ENCODE data around the gene DMWD. TPM values are rescaled to one million over a fixed set of nuclear protein-coding genes. Genes with fewer than 3 reads are reported as not detected.

DMWD gene
- total RNA-seq, 5 donors from 2014 or later (not counting 1 experiment from before 2014, with no cell fraction given), result 28.4 to 53.3 (median 44.6) TPM

DNA sequence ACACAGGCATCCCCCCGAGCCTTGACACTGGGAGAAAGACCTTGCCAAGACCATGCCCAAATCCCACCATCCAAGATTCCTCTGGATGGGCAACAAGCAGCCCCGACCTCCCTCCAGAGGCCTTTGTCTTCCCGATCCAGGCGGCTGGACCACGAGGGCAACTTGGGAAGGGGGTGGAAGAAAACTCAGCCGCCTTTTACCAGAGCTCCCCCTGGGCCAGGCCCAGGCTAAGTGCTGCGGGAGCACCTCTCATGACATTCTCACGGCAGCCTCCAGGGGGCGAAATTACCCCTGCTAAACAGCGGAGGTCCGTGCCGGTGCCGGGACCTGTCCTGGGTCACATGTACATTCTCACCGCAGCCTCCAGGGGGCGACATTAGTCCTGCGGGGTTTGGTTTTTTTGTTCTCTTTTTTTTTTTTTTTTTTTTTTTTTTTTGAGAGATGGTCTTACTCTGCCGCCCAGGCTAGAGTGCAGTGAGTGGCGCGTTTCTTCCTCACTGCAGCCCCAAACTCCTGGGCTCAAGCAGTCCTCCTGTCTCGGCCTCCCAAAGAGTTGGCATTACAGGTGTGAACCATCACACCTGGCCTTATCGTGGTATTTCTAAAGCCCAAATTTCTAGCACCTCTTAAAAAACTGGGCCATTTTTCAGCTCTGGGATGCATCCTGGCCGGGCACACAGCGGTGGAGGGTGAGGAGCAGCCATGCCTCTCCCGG lies 24.5 kb upstream of the DMWD start:
- no peaks in the 10 kb centered on the region for H3K9me3 ChIP-seq
- Mint-ChIP-seq H3K27me3 (peaks cover 3 to 8% of the 10 kb centered on the region in 2 donors), H3K4me3 (no peak overlapping the region), H3K9me3 (no peaks in the 10 kb centered on the region), H3K36me3 (peaks cover 9% of the 10 kb centered on the region), H3K4me1 (peaks cover 0 to 3% (median 2%) of the 10 kb centered on the region in 3 donors), H3K27ac (no peak overlapping the region)
- peak; percentile 96 to 97 (median 97) for ATAC-seq (replicated peaks in 1 of 4)
- DNase-seq, result peak; percentile 86 to 98 (median 94)
- H3K27ac ChIP-seq (ENCODE audit: low read length), result no peak overlapping the region
- ChIA-PET CTCF (interaction anchor here (0.6 to 1.4 kb wide), 9 partner anchors 18 to 283 kb away, joined by 3 to 8 read pairs (median 4); partner anchors contain the start of genes MYPOP (in 1 of the 2) and SIX5 (in 1 of the 2)), POLR2A (no interaction called here)
- peaks cover 11 to 12% of the 10 kb centered on the region in 2 donors for H3K36me3 ChIP-seq (ENCODE audit: control insufficient read depth in 2 of 2, extremely low read depth in 1 of 2, insufficient read depth in 1 of 2, low read length in 1 of 2)
- H3K4me3 ChIP-seq (ENCODE audit: control insufficient read depth in 1 of 2, extremely low read depth in 1 of 2, low read length in 1 of 2), result no peak overlapping the region
- peaks cover 3 to 27% of the 10 kb centered on the region in 2 experiments for H3K4me1 ChIP-seq (ENCODE audit: control insufficient read depth in 1 of 2, extremely low read depth in 1 of 2, insufficient read depth in 2 of 2, low read length in 2 of 2)
- 20% methylated on average over 17 of the region's 24 CpGs for WGBS (ENCODE audit: insufficient coverage)
- H3K27me3 ChIP-seq (replicated peaks in 1 of 2; ENCODE audit: control insufficient read depth in 2 of 2, extremely low read depth in 1 of 2, insufficient read depth in 2 of 2, low read length in 1 of 2), result peaks cover 0 to 19% of the 10 kb centered on the region in 2 experiments

DNA sequence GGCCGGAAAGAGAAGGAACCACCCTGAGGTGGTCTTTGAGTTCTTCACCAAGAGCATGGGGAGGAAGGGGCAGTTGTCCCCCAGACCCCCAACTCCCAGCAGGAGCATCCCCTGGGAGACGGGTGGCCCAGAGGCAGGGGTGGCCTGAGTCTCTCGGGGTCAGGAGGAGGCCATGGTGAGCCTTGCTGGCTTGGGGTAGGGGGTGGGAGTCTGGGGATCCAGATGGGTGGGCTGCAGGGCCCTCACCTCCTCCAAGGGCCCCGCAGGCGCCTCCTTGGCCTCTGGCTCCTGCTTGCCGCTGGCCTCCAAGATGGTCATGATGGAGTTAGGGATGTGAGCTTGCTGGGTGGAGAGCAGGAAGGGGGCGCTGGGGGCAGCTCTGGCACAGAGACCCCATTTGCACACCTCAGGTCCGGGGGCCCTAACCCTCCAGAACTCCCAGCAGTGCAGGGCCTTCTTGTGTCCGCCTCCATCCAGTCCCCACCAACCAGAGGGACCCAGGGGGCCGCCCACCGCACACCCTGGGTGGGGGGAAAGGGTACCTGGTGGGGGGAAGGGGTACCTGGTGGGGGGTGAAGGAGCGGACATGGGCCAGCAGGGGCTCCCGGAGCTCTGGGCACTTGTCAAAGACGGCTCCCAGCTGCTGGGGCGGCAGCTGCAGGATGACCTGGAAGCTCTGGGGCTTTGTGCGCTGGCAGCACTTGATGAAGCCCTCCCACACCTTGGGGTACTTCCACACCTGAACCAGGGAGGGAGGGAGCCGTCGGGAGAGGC lies 23.8 kb upstream of the DMWD start:
- WGBS (ENCODE audit: insufficient coverage), result 92% methylated on average over 4 of the region's 18 CpGs
- Mint-ChIP-seq H3K36me3 (peaks cover 9% of the 10 kb centered on the region), H3K4me1 (peaks cover 0 to 3% (median 2%) of the 10 kb centered on the region in 3 donors), H3K4me3 (peak overlapping the region in 1 of 3 donors; percentile 53), H3K9me3 (no peaks in the 10 kb centered on the region), H3K27ac (no peak overlapping the region), H3K27me3 (peaks cover 4 to 8% of the 10 kb centered on the region in 2 donors)
- H3K4me1 ChIP-seq (ENCODE audit: control insufficient read depth in 1 of 2, extremely low read depth in 1 of 2, insufficient read depth in 2 of 2, low read length in 2 of 2), result peaks cover 3 to 27% of the 10 kb centered on the region in 2 experiments
- H3K4me3 ChIP-seq (ENCODE audit: control insufficient read depth in 1 of 2, extremely low read depth in 1 of 2, low read length in 1 of 2), result no peak overlapping the region
- ChIA-PET CTCF (interaction anchor here (0.6 to 1.4 kb wide), 9 partner anchors 17 to 283 kb away, joined by 3 to 8 read pairs (median 4); partner anchors contain the start of genes MYPOP (in 1 of the 2) and SIX5 (in 1 of the 2)), POLR2A (no interaction called here)
- DNase-seq (no peak), ATAC-seq (replicated peaks in 1 of 4) (no peak)
- H3K9me3 ChIP-seq, result no peaks in the 10 kb centered on the region
- H3K36me3 ChIP-seq (ENCODE audit: control insufficient read depth in 2 of 2, extremely low read depth in 1 of 2, insufficient read depth in 1 of 2, low read length in 1 of 2), result peaks cover 9% of the 10 kb centered on the region in 2 donors
- no peak overlapping the region for H3K27ac ChIP-seq (ENCODE audit: low read length)
- H3K27me3 ChIP-seq (replicated peaks in 1 of 2; ENCODE audit: control insufficient read depth in 2 of 2, extremely low read depth in 1 of 2, insufficient read depth in 2 of 2, low read length in 1 of 2), result peaks cover 0 to 22% of the 10 kb centered on the region in 2 experiments

DNA sequence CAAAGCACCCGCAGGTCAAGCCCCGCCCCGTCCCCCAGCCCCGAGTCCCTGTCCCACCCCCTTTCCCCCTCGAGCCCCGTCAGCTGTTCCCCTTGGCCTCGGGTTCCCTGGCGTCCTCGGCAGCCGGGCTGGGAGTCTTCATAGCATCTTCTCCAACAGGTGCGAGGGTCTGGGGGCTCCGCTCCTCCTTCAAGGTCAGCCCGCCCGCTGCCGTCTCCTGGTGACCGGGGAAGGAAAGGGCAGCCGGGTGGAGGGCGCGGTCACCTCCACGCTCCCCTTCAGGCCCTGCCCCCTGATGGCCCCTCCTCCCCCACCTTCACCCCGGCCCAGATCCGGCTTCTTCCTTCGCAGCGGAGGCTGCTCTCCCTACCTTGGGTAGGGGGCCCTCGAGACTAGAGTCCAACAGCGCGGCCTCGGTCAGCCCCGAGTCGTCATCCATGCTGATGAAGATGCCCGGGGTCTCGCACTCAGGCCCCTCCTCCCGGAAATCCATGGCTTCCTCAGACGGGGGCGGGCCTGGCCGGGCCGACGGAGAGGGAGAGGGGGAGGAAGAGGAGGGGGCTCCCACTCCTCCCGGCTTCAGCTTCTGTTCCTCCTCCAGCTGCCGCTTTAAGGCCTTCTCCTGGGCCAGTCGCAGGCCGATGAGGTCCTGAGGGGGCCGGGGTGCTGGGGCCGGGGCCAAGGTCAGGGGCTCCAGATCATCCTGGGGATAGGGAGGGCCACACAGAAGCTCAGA lies 23.0 kb upstream of the DMWD start:
- CTCF ChIA-PET, result no interaction called here

DNA sequence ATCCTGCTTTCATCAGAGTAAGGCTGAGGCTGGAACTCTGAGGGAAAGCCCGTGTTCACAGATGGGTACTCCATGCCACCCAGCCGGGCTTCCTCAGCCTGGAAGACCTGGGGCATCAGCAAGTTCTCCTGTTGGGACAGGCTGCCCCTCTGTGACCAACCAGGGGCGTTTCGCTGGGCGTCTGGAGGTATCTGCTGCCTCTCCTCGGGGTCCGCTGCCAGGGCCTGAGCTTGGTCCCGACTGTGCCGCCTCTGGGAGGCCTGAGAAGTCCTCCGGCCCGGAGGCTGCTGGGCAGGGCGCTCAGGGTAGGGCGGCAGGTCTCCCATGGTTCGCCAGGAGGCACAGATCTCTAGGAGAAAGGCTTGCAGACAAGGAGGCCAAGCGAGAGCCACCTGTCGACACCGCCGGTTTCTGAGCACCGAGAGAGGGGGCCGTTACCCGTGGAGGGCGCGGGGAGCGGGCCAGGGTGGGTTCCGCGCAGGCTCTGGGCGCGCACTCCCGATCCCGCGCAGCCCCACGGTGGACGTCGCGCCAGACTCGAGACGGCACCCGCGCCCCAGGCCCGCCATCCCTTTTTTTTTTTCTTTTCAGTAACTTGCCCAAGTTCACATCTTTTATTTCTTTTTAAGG lies 22.3 kb upstream of the DMWD start, which contains the start of gene RSPH6A:
Gene RSPH6A (minus strand): TSS at position 458 of the 630 bp plus-strand sequence. CDS start 132 bp downstream, at position 326.
- H3K27me3 ChIP-seq (replicated peaks in 1 of 2; ENCODE audit: control insufficient read depth in 2 of 2, extremely low read depth in 1 of 2, insufficient read depth in 2 of 2, low read length in 1 of 2), result peaks cover 0 to 31% of the 10 kb centered on the region in 2 experiments
- POLR2A ChIA-PET, result interaction anchor here in 1 of 2 donors (0.6 kb wide), 1 partner anchor 21 kb away, joined by 6 read pairs; no protein-coding TSS in a partner anchor
- WGBS (ENCODE audit: insufficient coverage), result 52% methylated on average over 33 of the region's 40 CpGs
- CTCF ChIA-PET, result no interaction called here
- H3K4me3 ChIP-seq (ENCODE audit: control insufficient read depth in 1 of 2, extremely low read depth in 1 of 2, low read length in 1 of 2), result peak within 1 kb of the TSS in 1 of 2 donors; percentile 23
- no peaks in the 10 kb centered on the region for H3K9me3 ChIP-seq
- DNase-seq (no peak), ATAC-seq (replicated peaks in 1 of 4) (no peak)
- H3K4me1 Mint-ChIP-seq, result peaks cover 0 to 3% (median 2%) of the 10 kb centered on the region in 3 donors
- H3K36me3 ChIP-seq (ENCODE audit: control insufficient read depth in 2 of 2, extremely low read depth in 1 of 2, insufficient read depth in 1 of 2, low read length in 1 of 2), result peaks cover 3 to 7% of the 10 kb centered on the region in 2 donors
- no peaks in the 10 kb centered on the region for H3K9me3 Mint-ChIP-seq
- peaks cover under 1% of the 10 kb centered on the region for H3K36me3 Mint-ChIP-seq
- H3K4me3 Mint-ChIP-seq, result peak within 1 kb of the TSS in 2 of 3 donors; percentile 21 to 53
- H3K27ac Mint-ChIP-seq, result no peak within 1 kb of the TSS
- no peak within 1 kb of the TSS for H3K27ac ChIP-seq (ENCODE audit: low read length)
- H3K27me3 Mint-ChIP-seq, result peaks cover 4 to 12% of the 10 kb centered on the region in 2 donors
- peaks cover 3 to 27% of the 10 kb centered on the region in 2 experiments for H3K4me1 ChIP-seq (ENCODE audit: control insufficient read depth in 1 of 2, extremely low read depth in 1 of 2, insufficient read depth in 2 of 2, low read length in 2 of 2)

More for the DNA sequence above, 23.0 kb upstream of the DMWD start:
- Mint-ChIP-seq H3K4me3 (peak overlapping the region in 2 of 3 donors; percentile 21 to 53), H3K27ac (no peak overlapping the region), H3K9me3 (no peaks in the 10 kb centered on the region), H3K36me3 (peaks cover 5% of the 10 kb centered on the region), H3K27me3 (peaks cover 4 to 8% of the 10 kb centered on the region in 2 donors), H3K4me1 (peaks cover 0 to 3% (median 2%) of the 10 kb centered on the region in 3 donors)
- DNase-seq (peak in 1 of 35 experiments; percentile 9), ATAC-seq (replicated peaks in 1 of 4) (no peak)
- WGBS (ENCODE audit: insufficient coverage), result 35% methylated on average over 21 of the region's 44 CpGs
- no peaks in the 10 kb centered on the region for H3K9me3 ChIP-seq
- peaks cover 3 to 9% of the 10 kb centered on the region in 2 donors for H3K36me3 ChIP-seq (ENCODE audit: control insufficient read depth in 2 of 2, extremely low read depth in 1 of 2, insufficient read depth in 1 of 2, low read length in 1 of 2)
- H3K4me1 ChIP-seq (ENCODE audit: control insufficient read depth in 1 of 2, extremely low read depth in 1 of 2, insufficient read depth in 2 of 2, low read length in 2 of 2), result peaks cover 3 to 27% of the 10 kb centered on the region in 2 experiments
- POLR2A ChIA-PET, result no interaction called here
- H3K27me3 ChIP-seq (replicated peaks in 1 of 2; ENCODE audit: control insufficient read depth in 2 of 2, extremely low read depth in 1 of 2, insufficient read depth in 2 of 2, low read length in 1 of 2), result peaks cover 0 to 26% of the 10 kb centered on the region in 2 experiments
- no peak overlapping the region for H3K27ac ChIP-seq (ENCODE audit: low read length)
- H3K4me3 ChIP-seq (ENCODE audit: control insufficient read depth in 1 of 2, extremely low read depth in 1 of 2, low read length in 1 of 2), result peak overlapping the region in 1 of 2 donors; percentile 23

DNA sequence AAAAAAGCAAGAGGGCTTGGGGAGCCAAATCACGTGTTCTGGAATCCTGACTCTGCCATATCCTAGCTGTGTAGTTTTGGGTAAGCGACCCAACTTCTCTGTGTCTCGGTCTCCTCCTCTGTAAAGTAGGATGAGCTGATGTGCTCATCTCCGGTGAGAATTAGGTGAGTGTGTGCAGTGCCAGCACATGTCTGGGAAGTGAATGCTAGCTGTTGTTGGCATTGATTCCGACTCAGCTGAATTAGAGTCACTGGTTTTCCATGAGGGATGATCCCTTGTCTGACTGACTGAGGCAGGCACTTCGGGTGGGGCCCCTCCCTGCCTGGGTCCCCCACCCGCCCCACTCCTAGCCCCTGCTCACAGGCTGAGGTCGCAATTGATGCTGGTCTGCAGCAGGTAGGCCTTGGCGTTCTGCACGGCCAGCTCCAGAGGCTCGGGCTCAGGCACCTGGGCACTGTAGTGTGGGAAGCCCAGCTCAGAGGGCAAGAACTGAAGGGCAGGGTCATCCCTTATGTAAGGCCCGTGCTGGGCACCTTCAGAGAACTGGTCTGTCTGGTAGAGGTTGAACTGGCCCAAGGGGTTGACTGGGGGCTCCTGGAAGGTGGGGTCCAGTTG lies 21.6 kb upstream of the DMWD start:
- no peaks in the 10 kb centered on the region for H3K36me3 Mint-ChIP-seq
- Histone ChIP-seq H3K27ac (ENCODE audit: low read length) (no peak overlapping the region), H3K4me3 (ENCODE audit: control insufficient read depth in 1 of 2, extremely low read depth in 1 of 2, low read length in 1 of 2) (no peak overlapping the region), H3K36me3 (ENCODE audit: control insufficient read depth in 2 of 2, extremely low read depth in 1 of 2, insufficient read depth in 1 of 2, low read length in 1 of 2) (peaks cover 0 to under 1% of the 10 kb centered on the region in 2 donors), H3K9me3 (no peaks in the 10 kb centered on the region), H3K4me1 (ENCODE audit: control insufficient read depth in 1 of 2, extremely low read depth in 1 of 2, insufficient read depth in 2 of 2, low read length in 2 of 2) (peaks cover 3 to 27% of the 10 kb centered on the region in 2 experiments), H3K27me3 (replicated peaks in 1 of 2; ENCODE audit: control insufficient read depth in 2 of 2, extremely low read depth in 1 of 2, insufficient read depth in 2 of 2, low read length in 1 of 2) (peaks cover 0 to 33% of the 10 kb centered on the region in 2 experiments)
- ATAC-seq (replicated peaks in 1 of 4), result no peak
- ChIA-PET POLR2A (interaction anchor here in 1 of 2 donors (0.6 kb wide), 1 partner anchor 20 kb away, joined by 6 read pairs; no protein-coding TSS in a partner anchor), CTCF (no interaction called here)
- DNase-seq, result no peak
- no peak overlapping the region for H3K4me3 Mint-ChIP-seq
- peaks cover 4 to 15% of the 10 kb centered on the region in 2 donors for H3K27me3 Mint-ChIP-seq
- 94% methylated on average over 11 of the region's 12 CpGs for WGBS (ENCODE audit: insufficient coverage)
- peaks cover 4 to 7% (median 5%) of the 10 kb centered on the region in 3 donors for H3K4me1 Mint-ChIP-seq
- H3K9me3 Mint-ChIP-seq, result no peaks in the 10 kb centered on the region
- no peak overlapping the region for H3K27ac Mint-ChIP-seq

All from T-cell (primary cell).